Astrocyte (in vitro differentiated cells and primary cell): ENCODE data around the gene SARS1. TPM values are rescaled to one million over a fixed set of nuclear protein-coding genes. Genes with fewer than 3 reads are reported as not detected.

Source experiments
- DNase-seq: peaks from one replicate; pipeline ENCODE4 v3.0.0-alpha.2; 2010; ENCODE audit warnings: low read depth
- FAIRE-seq: peaks from 2 replicates; lab custom pipeline; 2011; peaks lifted over from hg19 to GRCh38; lab: Jason Lieb, UNC
- H2AFZ ChIP-seq: 2 replicates; pipeline ENCODE4 v1.6.0; 2012; ENCODE audit warnings: low read depth, low read length, inconsistent platforms
- H3K27ac ChIP-seq: 2 replicates; pipeline ENCODE4 v1.5.1; 2011; ENCODE audit warnings: low read depth, low read length, inconsistent platforms
- H3K27me3 ChIP-seq: 2 replicates; pipeline ENCODE4 v1.6.0; 2011; ENCODE audit warnings: low read length, inconsistent platforms; ENCODE audit not compliant: insufficient read depth
- H3K36me3 ChIP-seq: 2 replicates; pipeline ENCODE4 v1.5.1; 2011; ENCODE audit warnings: low read length, inconsistent platforms; ENCODE audit not compliant: insufficient read depth
- H3K4me1 ChIP-seq: 2 replicates; pipeline ENCODE4 v1.5.1; 2011; ENCODE audit warnings: low read length, inconsistent platforms; ENCODE audit not compliant: insufficient read depth
- H3K4me2 ChIP-seq: 2 replicates; pipeline ENCODE4 v1.6.0; 2012; ENCODE audit warnings: low read length, inconsistent platforms
- H3K4me3 ChIP-seq: 2 replicates; pipeline ENCODE4 v1.5.1; 2011; ENCODE audit warnings: low read depth, mild to moderate bottlenecking, low read length, inconsistent platforms; ENCODE audit not compliant: insufficient read depth
- H3K79me2 ChIP-seq: 2 replicates; pipeline ENCODE4 v1.6.0; 2012; ENCODE audit warnings: mild to moderate bottlenecking, low read length, inconsistent platforms; ENCODE audit not compliant: insufficient read depth
- H3K9ac ChIP-seq: 2 replicates; pipeline ENCODE4 v1.6.0; 2012; ENCODE audit warnings: mild to moderate bottlenecking, low read length, inconsistent platforms
- H3K9me3 ChIP-seq: 2 replicates; pipeline ENCODE4 v1.5.1; 2012; ENCODE audit warnings: low read depth, mild to moderate bottlenecking, low read length, inconsistent platforms; ENCODE audit not compliant: insufficient read depth
- H4K20me1 ChIP-seq: 2 replicates; pipeline ENCODE4 v1.6.0; 2012; ENCODE audit warnings: low read length, inconsistent platforms; ENCODE audit not compliant: insufficient read depth
- H3K27ac Mint-ChIP-seq: one replicate; pipeline ENCODE4 v1.8.0; 2021; ENCODE audit warnings: mild to moderate bottlenecking, mixed read lengths; ENCODE audit not compliant: unreplicated experiment
- H3K27me3 Mint-ChIP-seq: one replicate; pipeline ENCODE4 v1.8.0; 2021; ENCODE audit warnings: low read depth, mixed read lengths; ENCODE audit not compliant: unreplicated experiment
- H3K36me3 Mint-ChIP-seq: one replicate; pipeline ENCODE4 v1.8.0; 2021; ENCODE audit warnings: low read depth, mixed read lengths; ENCODE audit not compliant: unreplicated experiment
- H3K4me1 Mint-ChIP-seq: one replicate; pipeline ENCODE4 v1.8.0; 2021; ENCODE audit warnings: low read depth, mixed read lengths; ENCODE audit not compliant: unreplicated experiment
- H3K4me3 Mint-ChIP-seq: one replicate; pipeline ENCODE4 v1.8.0; 2021; ENCODE audit warnings: mild to moderate bottlenecking, moderate library complexity, mixed read lengths; ENCODE audit not compliant: unreplicated experiment
- H3K9me3 Mint-ChIP-seq: one replicate; pipeline ENCODE4 v1.8.0; 2021; ENCODE audit warnings: mild to moderate bottlenecking, mixed read lengths; ENCODE audit not compliant: unreplicated experiment
- CTCF ChIP-seq: IDR thresholded peaks from 2 replicates; pipeline ENCODE4 v1.5.1; 2011; ENCODE audit warnings: low read depth, mild to moderate bottlenecking, inconsistent platforms, low read length, moderate library complexity; ENCODE audit not compliant: insufficient read depth
- EZH2 ChIP-seq: IDR thresholded peaks from 2 replicates; pipeline ENCODE4 v1.6.1; 2012; ENCODE audit warnings: mild to moderate bottlenecking, low read length, inconsistent platforms; ENCODE audit not compliant: insufficient read depth
- total RNA-seq: library from RNA; stranded (reverse); gene quantifications from 2 replicates; pipeline ENCODE4 v1.2.1, GENCODE V29; 2021

Gene SARS1
- total RNA-seq, 1 donor from 2014 or later = 355 TPM

GRCh38 chr1:109258481-109259466 is 45.1 kb downstream of the SARS1 start:
- DNase-seq = no peak
- Histone ChIP-seq H3K9ac (no peak overlapping the region), H3K4me3 (no peak overlapping the region), H3K4me1 (peaks cover 14% of the 10 kb centered on the region), H3K4me2 (no peak overlapping the region), H4K20me1 (no peaks in the 10 kb centered on the region), H3K79me2 (peaks cover 2% of the 10 kb centered on the region), H3K9me3 (no peaks in the 10 kb centered on the region), H2AFZ (no peak overlapping the region), H3K27me3 (no peaks in the 10 kb centered on the region), H3K36me3 (no peaks in the 10 kb centered on the region), H3K27ac (no peak overlapping the region)
- Mint-ChIP-seq H3K27me3 (peaks cover 2% of the 10 kb centered on the region), H3K27ac (no peak overlapping the region), H3K4me3 (no peak overlapping the region), H3K36me3 (peaks cover under 1% of the 10 kb centered on the region), H3K9me3 (no peaks in the 10 kb centered on the region), H3K4me1 (peaks cover 13% of the 10 kb centered on the region)
- TF ChIP-seq CTCF (no peak), EZH2 (no peak)
- no peak for FAIRE-seq

- Histone ChIP-seq H3K4me1 (peaks cover 4% of the 10 kb centered on the region), H2AFZ (no peak overlapping the region), H4K20me1 (no peaks in the 10 kb centered on the region), H3K27me3 (no peaks in the 10 kb centered on the region), H3K79me2 (peaks cover 2% of the 10 kb centered on the region), H3K27ac (no peak overlapping the region), H3K9ac (no peak overlapping the region), H3K4me3 (no peak overlapping the region), H3K4me2 (no peak overlapping the region), H3K9me3 (no peaks in the 10 kb centered on the region), H3K36me3 (no peaks in the 10 kb centered on the region)
- peaks cover 6% of the 10 kb centered on the region for H3K4me1 Mint-ChIP-seq
- TF ChIP-seq EZH2 = no peak
- DNase-seq (no peak), FAIRE-seq (no peak)
- H3K27ac Mint-ChIP-seq = no peak overlapping the region
- no peak overlapping the region for H3K4me3 Mint-ChIP-seq
- no peaks in the 10 kb centered on the region for H3K9me3 Mint-ChIP-seq
- H3K27me3 Mint-ChIP-seq = peaks cover 2% of the 10 kb centered on the region
- H3K36me3 Mint-ChIP-seq = peaks cover 2% of the 10 kb centered on the region
These were observed 46.2 kb downstream of the SARS1 start for GRCh38 chr1:109259674-109260557.

- peaks cover 4% of the 10 kb centered on the region for H3K4me1 ChIP-seq
- Mint-ChIP-seq H3K9me3 (no peaks in the 10 kb centered on the region), H3K27ac (no peak overlapping the region), H3K4me3 (no peak overlapping the region), H3K36me3 (peaks cover 2% of the 10 kb centered on the region), H3K4me1 (peaks cover 6% of the 10 kb centered on the region), H3K27me3 (peaks cover 2% of the 10 kb centered on the region)
- no peaks in the 10 kb centered on the region for H3K27me3 ChIP-seq
- H3K9ac ChIP-seq = no peak overlapping the region
- no peaks in the 10 kb centered on the region for H3K36me3 ChIP-seq
- DNase-seq (no peak), FAIRE-seq (no peak)
- H3K9me3 ChIP-seq = no peaks in the 10 kb centered on the region
- TF ChIP-seq CTCF (no peak), EZH2 (no peak)
- H3K4me2 ChIP-seq = no peak overlapping the region
- no peak overlapping the region for H2AFZ ChIP-seq
- no peak overlapping the region for H3K4me3 ChIP-seq
- H3K27ac ChIP-seq = no peak overlapping the region
- H3K79me2 ChIP-seq = peaks cover 2% of the 10 kb centered on the region
- no peaks in the 10 kb centered on the region for H4K20me1 ChIP-seq
These were observed 47.3 kb downstream of the SARS1 start for GRCh38 chr1:109261006-109261405.
